CD4-positive, CD25-positive, alpha-beta regulatory T cell (primary cell): ENCODE measurements around the gene DNAL1. TPM values are rescaled to one million over a fixed set of nuclear protein-coding genes. Genes with fewer than 3 reads are reported as not detected.
"Not testable (repeated sequence)": the region's sequence is repeated elsewhere in the genome, so short reads cannot be mapped to it uniquely, and the experiment has no call there.

ENCODE experiments used
- ATAC-seq, 2 donors: fragments of 150-1000 bp; cut with Tn5 transposase; one replicate each; pipeline ENCODE4 v1.10.0; 2021; ENCODE audit warnings: low read depth in 2 of 2, moderate number of reproducible peaks in 2 of 2, moderate library complexity in 1 of 2
- DNase-seq, 3 donors: peaks; one replicate each; pipeline versions ENCODE4 v3.0.0 to v3.0.0-alpha.2; 2012 to 2022; ENCODE audit warnings: mixed read lengths in 1 of 3
- H3K27ac ChIP-seq: one replicate; pipeline ENCODE4 v1.7.0; 2013; ENCODE audit warnings: mild to moderate bottlenecking, low read length; ENCODE audit not compliant: insufficient read depth, poor library complexity, severe bottlenecking
- H3K27me3 ChIP-seq: one replicate; pipeline ENCODE4 v1.7.0; 2013; ENCODE audit warnings: low read length; ENCODE audit not compliant: control insufficient read depth, insufficient read depth
- H3K36me3 ChIP-seq: one replicate; pipeline ENCODE4 v1.7.0; 2013; ENCODE audit warnings: mild to moderate bottlenecking, low read length, moderate library complexity; ENCODE audit not compliant: control insufficient read depth, insufficient read depth
- H3K4me1 ChIP-seq: 2 replicates; pipeline ENCODE4 v1.7.0; 2013; ENCODE audit warnings: mild to moderate bottlenecking, low read length; ENCODE audit not compliant: insufficient read depth, control insufficient read depth, poor library complexity, severe bottlenecking
- H3K4me3 ChIP-seq: one replicate; pipeline ENCODE4 v1.7.0; 2013; ENCODE audit warnings: low read depth, mild to moderate bottlenecking, low read length, moderate library complexity
- H3K9me3 ChIP-seq, 2 experiments: 1 replicate in 1 of 2; 2 replicates in 1 of 2; pipeline ENCODE4 v1.7.0; 2013; ENCODE audit warnings: low read length in 2 of 2, mild to moderate bottlenecking in 1 of 2, moderate library complexity in 1 of 2; ENCODE audit not compliant: control insufficient read depth in 2 of 2
- H3K27ac Mint-ChIP-seq, 3 donors: one replicate each; pipeline ENCODE4 v1.8.0; 2020 to 2022; ENCODE audit warnings: mild to moderate bottlenecking in 3 of 3, mixed read lengths in 3 of 3, moderate library complexity in 2 of 3
- H3K27me3 Mint-ChIP-seq: one replicate; pipeline ENCODE4 v1.8.0; 2022; ENCODE audit warnings: mild to moderate bottlenecking, mixed read lengths
- H3K36me3 Mint-ChIP-seq: one replicate; pipeline ENCODE4 v1.8.0; 2020; ENCODE audit warnings: mixed read lengths
- H3K4me1 Mint-ChIP-seq, 4 donors: one replicate each; pipeline ENCODE4 v1.8.0; 2020 to 2022; ENCODE audit warnings: mixed read lengths in 4 of 4, mild to moderate bottlenecking in 1 of 4
- H3K4me3 Mint-ChIP-seq, 4 donors: one replicate each; pipeline ENCODE4 v1.8.0; 2020 to 2022; ENCODE audit warnings: mild to moderate bottlenecking in 4 of 4, mixed read lengths in 4 of 4, moderate library complexity in 3 of 4
- H3K9me3 Mint-ChIP-seq, 7 donors: one replicate each; pipeline ENCODE4 v1.8.0; 2020 to 2022; ENCODE audit warnings: mixed read lengths in 7 of 7, mild to moderate bottlenecking in 3 of 7, moderate library complexity in 2 of 7
- polyA plus RNA-seq, 4 donors: library from polyadenylated mRNA; unstranded; fragments of 300-500 nt; fragmentation: Illumina TruSeq; gene quantifications; one replicate each; pipeline ENCODE4 v1.2.3, GENCODE V29; 2021
- total RNA-seq: library from RNA; stranded (reverse); gene quantifications from one replicate; pipeline ENCODE4 v1.2.3, GENCODE V29; 2022

The DNAL1 gene
- total and polyA plus RNA-seq, 5 donors from 2014 or later: 3.4 to 5.0 (median 3.8) TPM

DNA sequence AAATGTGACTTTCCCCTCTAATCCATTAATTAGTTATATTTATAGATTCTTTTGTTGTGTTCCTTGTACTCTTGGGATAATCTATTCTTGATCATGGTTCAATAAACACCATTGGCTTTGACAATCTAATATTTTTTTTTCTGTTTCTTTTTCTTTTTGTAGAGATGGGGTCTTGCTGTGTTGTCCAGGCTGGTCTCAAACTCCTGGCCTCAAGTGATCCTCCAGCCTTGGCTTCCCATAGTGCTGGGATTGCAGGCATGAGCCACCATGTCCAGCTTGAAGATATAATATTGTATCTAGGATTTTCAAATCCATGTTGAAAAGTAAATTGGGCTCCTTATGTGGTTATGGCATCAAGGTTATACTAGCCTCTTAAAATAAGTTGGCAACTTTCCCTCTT lies 6.2 kb downstream of the DNAL1 start:
- Mint-ChIP-seq H3K36me3 (no peaks in the 10 kb centered on the region), H3K27ac (no peak overlapping the region), H3K4me1 (peaks cover 0 to 2% (median under 1%) of the 10 kb centered on the region in 4 donors), H3K27me3 (no peaks in the 10 kb centered on the region), H3K9me3 (no peaks in the 10 kb centered on the region), H3K4me3 (no peak overlapping the region)
- no peak for DNase-seq
- Histone ChIP-seq H3K4me1 (no peaks in the 10 kb centered on the region), H3K9me3 (no peaks in the 10 kb centered on the region), H3K36me3 (no peaks in the 10 kb centered on the region), H3K4me3 (no peak overlapping the region), H3K27ac (no peak overlapping the region), H3K27me3 (no peaks in the 10 kb centered on the region)
- ATAC-seq: no peak

DNA sequence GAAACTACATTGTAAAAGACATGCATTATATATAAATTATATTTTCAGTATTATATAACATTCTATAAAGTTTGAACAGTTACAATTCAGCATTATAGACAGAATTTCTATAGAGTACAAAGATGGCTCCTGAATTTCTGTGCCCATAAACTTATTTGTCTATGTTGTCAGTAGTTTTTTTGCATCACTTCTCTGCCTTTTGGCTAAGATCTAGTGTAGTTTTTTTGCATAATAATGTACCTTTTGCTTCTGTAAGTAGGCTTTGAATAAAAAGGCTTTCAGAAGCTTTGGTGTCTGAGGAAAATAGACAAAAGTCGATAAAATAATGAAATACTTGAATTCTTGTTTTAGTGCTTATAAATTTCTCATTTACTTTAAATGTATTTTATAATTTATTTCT lies 11.1 kb downstream of the DNAL1 start:
- peaks cover 0 to 3% (median 0%) of the 10 kb centered on the region in 4 donors for H3K4me1 Mint-ChIP-seq

GRCh38 chr14:73659202-73659601 lies 14.4 kb downstream of the DNAL1 start:
- not testable (repeated sequence) for H3K9me3 ChIP-seq, H3K27me3 Mint-ChIP-seq, H3K9me3 Mint-ChIP-seq, ATAC-seq, H3K27ac ChIP-seq, H3K4me3 ChIP-seq, H3K27ac Mint-ChIP-seq, H3K27me3 ChIP-seq, DNase-seq, H3K4me1 ChIP-seq, H3K36me3 ChIP-seq, H3K4me3 Mint-ChIP-seq, H3K4me1 Mint-ChIP-seq
- peaks cover 20% of the 10 kb centered on the region for H3K36me3 Mint-ChIP-seq

More for the DNA sequence above, 11.1 kb downstream of the DNAL1 start:
- Histone ChIP-seq H3K4me1 (no peaks in the 10 kb centered on the region), H3K27me3 (no peaks in the 10 kb centered on the region), H3K9me3 (no peaks in the 10 kb centered on the region), H3K27ac (no peak overlapping the region), H3K4me3 (no peak overlapping the region), H3K36me3 (no peaks in the 10 kb centered on the region)
- DNase-seq (no peak), ATAC-seq (no peak)
- Mint-ChIP-seq H3K27me3 (no peaks in the 10 kb centered on the region), H3K9me3 (no peaks in the 10 kb centered on the region), H3K4me3 (no peak overlapping the region), H3K27ac (peak overlapping the region in 1 of 3 donors; percentile 14), H3K36me3 (peaks cover 5% of the 10 kb centered on the region)

- no peak for ATAC-seq
- Histone ChIP-seq H3K27ac (no peak overlapping the region), H3K9me3 (no peaks in the 10 kb centered on the region), H3K27me3 (no peaks in the 10 kb centered on the region), H3K4me3 (no peak overlapping the region), H3K36me3 (no peaks in the 10 kb centered on the region), H3K4me1 (no peaks in the 10 kb centered on the region)
- peaks cover 0 to 4% (median 0%) of the 10 kb centered on the region in 4 donors for H3K4me1 Mint-ChIP-seq
- DNase-seq: no peak
- H3K36me3 Mint-ChIP-seq: peaks cover 21% of the 10 kb centered on the region
- no peaks in the 10 kb centered on the region for H3K9me3 Mint-ChIP-seq
- no peaks in the 10 kb centered on the region for H3K27me3 Mint-ChIP-seq
- H3K27ac Mint-ChIP-seq: no peak overlapping the region
- no peak overlapping the region for H3K4me3 Mint-ChIP-seq
Observed at GRCh38 chr14:73660511-73660910, 15.7 kb downstream of the DNAL1 start.

GRCh38 chr14:73661872-73662271 lies 17.1 kb downstream of the DNAL1 start:
- DNase-seq: no peak
- no peak for ATAC-seq
- Mint-ChIP-seq H3K4me3 (no peak overlapping the region), H3K36me3 (peaks cover 25% of the 10 kb centered on the region), H3K4me1 (peaks cover 0 to 4% (median 0%) of the 10 kb centered on the region in 4 donors), H3K9me3 (no peaks in the 10 kb centered on the region), H3K27ac (no peak overlapping the region), H3K27me3 (no peaks in the 10 kb centered on the region)
- no peak overlapping the region for H3K27ac ChIP-seq
- H3K36me3 ChIP-seq: no peaks in the 10 kb centered on the region
- H3K4me1 ChIP-seq: no peaks in the 10 kb centered on the region
- no peaks in the 10 kb centered on the region for H3K9me3 ChIP-seq
- no peaks in the 10 kb centered on the region for H3K27me3 ChIP-seq
- no peak overlapping the region for H3K4me3 ChIP-seq

GRCh38 chr14:73662487-73662943 lies 17.7 kb downstream of the DNAL1 start:
- ATAC-seq (no peak), DNase-seq (no peak)
- H3K36me3 Mint-ChIP-seq: peaks cover 25% of the 10 kb centered on the region
- no peaks in the 10 kb centered on the region for H3K27me3 Mint-ChIP-seq
- no peaks in the 10 kb centered on the region for H3K4me1 ChIP-seq
- peak overlapping the region in 1 of 3 donors; percentile 51 for H3K27ac Mint-ChIP-seq
- H3K27me3 ChIP-seq: no peaks in the 10 kb centered on the region
- H3K4me1 Mint-ChIP-seq: peaks cover 0 to 4% (median 0%) of the 10 kb centered on the region in 4 donors
- no peak overlapping the region for H3K4me3 Mint-ChIP-seq
- no peaks in the 10 kb centered on the region for H3K9me3 ChIP-seq
- no peaks in the 10 kb centered on the region for H3K9me3 Mint-ChIP-seq
- no peak overlapping the region for H3K4me3 ChIP-seq
- H3K27ac ChIP-seq: no peak overlapping the region
- H3K36me3 ChIP-seq: no peaks in the 10 kb centered on the region

- Mint-ChIP-seq H3K36me3 (peaks cover 25% of the 10 kb centered on the region), H3K27ac (no peak overlapping the region), H3K9me3 (no peaks in the 10 kb centered on the region), H3K27me3 (no peaks in the 10 kb centered on the region), H3K4me3 (no peak overlapping the region), H3K4me1 (peaks cover 0 to 2% (median 0%) of the 10 kb centered on the region in 4 donors)
- Histone ChIP-seq H3K4me1 (no peaks in the 10 kb centered on the region), H3K36me3 (no peaks in the 10 kb centered on the region), H3K4me3 (no peak overlapping the region), H3K27ac (no peak overlapping the region), H3K9me3 (no peaks in the 10 kb centered on the region), H3K27me3 (no peaks in the 10 kb centered on the region)
- DNase-seq (no peak), ATAC-seq (no peak)
Observed at GRCh38 chr14:73663548-73664212, 18.9 kb downstream of the DNAL1 start.

DNA sequence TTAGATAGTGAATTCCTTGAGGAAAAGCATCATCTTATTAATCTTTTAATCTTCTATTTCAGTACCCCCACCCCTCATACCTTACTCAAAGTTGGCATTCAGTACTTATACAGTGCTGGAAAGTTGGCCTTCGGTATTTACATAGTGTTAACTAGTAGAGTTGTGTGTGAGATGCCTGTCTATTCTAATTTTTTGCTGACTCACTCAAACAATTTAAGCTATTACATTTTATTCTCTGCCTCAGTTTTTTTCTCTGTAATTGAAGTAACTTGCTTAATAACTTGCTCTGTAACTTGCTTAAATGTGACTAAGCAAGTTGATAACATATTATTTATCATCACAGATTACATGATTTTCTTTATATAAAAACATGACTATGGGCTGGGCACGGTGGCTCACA lies 20.3 kb downstream of the DNAL1 start:
- peaks cover 0 to 2% (median 0%) of the 10 kb centered on the region in 4 donors for H3K4me1 Mint-ChIP-seq
- no peak overlapping the region for H3K4me3 Mint-ChIP-seq
- H3K27me3 Mint-ChIP-seq: no peaks in the 10 kb centered on the region
- peaks cover 25% of the 10 kb centered on the region for H3K36me3 Mint-ChIP-seq
- no peaks in the 10 kb centered on the region for H3K4me1 ChIP-seq
- no peaks in the 10 kb centered on the region for H3K27me3 ChIP-seq
- ATAC-seq: no peak
- no peak for DNase-seq
- no peak overlapping the region for H3K27ac ChIP-seq
- no peaks in the 10 kb centered on the region for H3K36me3 ChIP-seq
- no peak overlapping the region for H3K27ac Mint-ChIP-seq
- no peak overlapping the region for H3K4me3 ChIP-seq
- no peaks in the 10 kb centered on the region for H3K9me3 ChIP-seq
- no peaks in the 10 kb centered on the region for H3K9me3 Mint-ChIP-seq
